ENCODE measurements around the gene SLC66A2. TPM values are rescaled to one million over a fixed set of nuclear protein-coding genes. Genes with fewer than 3 reads are reported as not detected.

SLC66A2 gene
- total and polyA plus RNA-seq, 8 donors, result 17.3 to 69.8 (median 24.4) TPM

GRCh38 chr18:79905993-79906392, 45.5 kb downstream of the SLC66A2 start:
- no peak for DNase-seq
- no peaks in the 10 kb centered on the region for H3K4me1 ChIP-seq
- no peak overlapping the region for H3K4me3 ChIP-seq
- H3K27me3 ChIP-seq, result no peaks in the 10 kb centered on the region
- H3K9me3 ChIP-seq, result peaks cover 0 to 24% of the 10 kb centered on the region in 2 donors
- no peak overlapping the region for H3K27ac ChIP-seq
- intact Hi-C loops (cut with DNase I), result no loop called here
- no peak for TF ChIP-seq CTCF (IDR thresholded peaks at IDR 0.05)
- no peak for ATAC-seq
- H3K36me3 ChIP-seq, result peaks cover 0 to 34% of the 10 kb centered on the region in 2 donors

GRCh38 chr18:79905389-79905911, 46.0 kb downstream of the SLC66A2 start:
- Histone ChIP-seq H3K27me3 (no peaks in the 10 kb centered on the region), H3K4me1 (no peaks in the 10 kb centered on the region), H3K36me3 (peaks cover 0 to 34% of the 10 kb centered on the region in 2 donors), H3K27ac (no peak overlapping the region), H3K4me3 (no peak overlapping the region), H3K9me3 (peaks cover 0 to 30% of the 10 kb centered on the region in 2 donors)
- ATAC-seq (peak; percentile 57), DNase-seq (peak in 1 of 4 donors; percentile 40)
- TF ChIP-seq CTCF (IDR thresholded peaks at IDR 0.05), result no peak
- intact Hi-C loops (cut with DNase I), result no loop called here

GRCh38 chr18:79904357-79905147, 46.9 kb downstream of the SLC66A2 start:
- intact Hi-C loops (cut with DNase I), result no loop called here
- Histone ChIP-seq H3K9me3 (peaks cover 0 to 39% of the 10 kb centered on the region in 2 donors), H3K4me1 (no peaks in the 10 kb centered on the region), H3K27me3 (no peaks in the 10 kb centered on the region), H3K27ac (no peak overlapping the region), H3K36me3 (peaks cover 0 to 34% of the 10 kb centered on the region in 2 donors), H3K4me3 (no peak overlapping the region)
- no peak for TF ChIP-seq CTCF (IDR thresholded peaks at IDR 0.05)
- DNase-seq (peak in 1 of 4 donors; percentile 68), ATAC-seq (no peak)

GRCh38 chr18:79903787-79904356, 47.6 kb downstream of the SLC66A2 start:
- Histone ChIP-seq H3K27ac (no peak overlapping the region), H3K4me1 (no peaks in the 10 kb centered on the region), H3K9me3 (peaks cover 0 to 45% of the 10 kb centered on the region in 2 donors), H3K36me3 (peaks cover 0 to 34% of the 10 kb centered on the region in 2 donors), H3K4me3 (no peak overlapping the region), H3K27me3 (no peaks in the 10 kb centered on the region)
- DNase-seq (peak in 1 of 4 donors; percentile 20), ATAC-seq (no peak)
- intact Hi-C loops (cut with DNase I), result no loop called here
- TF ChIP-seq CTCF (IDR thresholded peaks at IDR 0.05), result no peak

- no peaks in the 10 kb centered on the region for H3K27me3 ChIP-seq
- TF ChIP-seq CTCF (IDR thresholded peaks at IDR 0.05), result no peak
- no peak overlapping the region for H3K4me3 ChIP-seq
- no peak overlapping the region for H3K27ac ChIP-seq
- H3K36me3 ChIP-seq, result peaks cover 0 to 34% of the 10 kb centered on the region in 2 donors
- no peaks in the 10 kb centered on the region for H3K4me1 ChIP-seq
- H3K9me3 ChIP-seq, result peaks cover 0 to 52% of the 10 kb centered on the region in 2 donors
- DNase-seq, result peak in 1 of 4 donors; percentile 73
- intact Hi-C loops (cut with DNase I), result no loop called here
- ATAC-seq, result no peak
Measured at GRCh38 chr18:79903071-79903635, 48.3 kb downstream of the SLC66A2 start.

All from left lung (tissue), 10 donors.